ENCODE results near the gene PPIG.
"Not testable (repeated sequence)": the region's sequence is repeated elsewhere in the genome, so short reads cannot be mapped to it uniquely, and the experiment has no call there.

PPIG gene

GRCh38 chr2:169684135-169684565, 100.0 kb downstream of the PPIG start:
- in situ Hi-C loops (cut with HindIII; ENCODE audit: low pct_ligation_motif_present, low pct_unique_long_range_greater_than_20kb, low sequenced_read_pairs) = no loop called here
- no peak for DNase-seq

- DNase-seq; in situ Hi-C loops (cut with HindIII; ENCODE audit: low pct_ligation_motif_present, low pct_unique_long_range_greater_than_20kb, low sequenced_read_pairs): not testable (repeated sequence)
Measured at GRCh38 chr2:169684712-169685111, 100.6 kb downstream of the PPIG start.

DNA sequence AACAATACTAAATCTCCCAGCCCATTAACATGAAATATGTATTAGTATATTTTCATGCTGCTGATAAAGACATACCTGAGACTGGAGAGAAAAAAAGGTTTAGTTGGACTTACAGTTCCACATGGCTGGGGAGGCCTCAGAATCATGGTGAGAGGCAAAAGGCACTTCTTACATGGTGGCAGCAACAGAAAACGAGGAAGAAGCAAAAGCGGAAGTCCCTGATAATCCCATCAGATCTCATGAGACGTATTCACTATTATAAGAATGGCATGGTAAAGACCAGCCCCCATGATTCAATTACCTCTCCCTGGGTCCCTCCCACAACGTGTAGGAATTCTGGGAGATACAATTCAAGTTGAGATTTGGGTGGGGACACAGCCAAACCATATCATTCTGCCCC, 102.7 kb downstream of the PPIG start:
- in situ Hi-C loops (cut with HindIII; ENCODE audit: low pct_ligation_motif_present, low pct_unique_long_range_greater_than_20kb, low sequenced_read_pairs); DNase-seq: not testable (repeated sequence)

DNA sequence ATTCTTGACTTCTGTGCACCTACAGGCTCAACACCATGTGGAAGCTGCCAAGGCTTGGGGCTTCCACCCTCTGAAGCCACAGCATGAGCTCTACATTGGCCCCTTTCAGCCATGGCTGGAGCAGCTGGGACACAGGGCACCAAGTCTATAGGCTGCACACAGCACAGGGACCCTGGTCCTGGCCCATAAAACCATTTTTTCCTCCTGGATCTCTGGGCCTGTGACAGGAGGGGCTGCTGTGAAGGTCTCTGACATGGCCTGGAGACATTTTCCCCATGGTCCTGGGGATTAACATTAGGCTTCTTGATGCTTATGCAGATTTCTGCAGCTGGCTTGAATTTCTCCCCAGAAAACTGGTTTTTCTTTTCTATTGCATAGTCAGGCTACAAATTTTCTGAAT, 103.8 kb downstream of the PPIG start:
- DNase-seq; in situ Hi-C loops (cut with HindIII; ENCODE audit: low pct_ligation_motif_present, low pct_unique_long_range_greater_than_20kb, low sequenced_read_pairs): not testable (repeated sequence)

GRCh38 chr2:169690958-169691357, 106.8 kb downstream of the PPIG start:
- DNase-seq = no peak
- in situ Hi-C loops (cut with HindIII; ENCODE audit: low pct_ligation_motif_present, low pct_unique_long_range_greater_than_20kb, low sequenced_read_pairs) = no loop called here
